ENCODE results near the gene F10.

GRCh38 chr13:113170511-113170910 is 47.9 kb downstream of the F10 start:
- TF ChIP-seq CTCF (IDR thresholded peaks at IDR 0.05) (no peak), POLR2A (IDR thresholded peaks at IDR 0.05) (no peak)

Data from heart left ventricle (tissue), 13 donors.